ENCODE results near the gene ATCAY. TPM values are rescaled to one million over a fixed set of nuclear protein-coding genes. Genes with fewer than 3 reads are reported as not detected.

Gene ATCAY
- polyA plus RNA-seq (ENCODE audit: insufficient read length): 1.8 TPM

- DNase-seq: no peak
Measured at GRCh38 chr19:3880471-3881271, at the start of gene ATCAY. Gene ATCAY, plus strand, starts transcription at chr19:3880685. Its CDS starts 5,083 bp downstream, at chr19:3885768.

GRCh38 chr19:3831601-3832000 lies 48.9 kb upstream of the ATCAY start:
- DNase-seq: no peak

- DNase-seq: no peak
Measured at GRCh38 chr19:3832001-3832400, 48.5 kb upstream of the ATCAY start.

GRCh38 chr19:3833578-3834348 lies 46.7 kb upstream of the ATCAY start:
- DNase-seq: no peak

GRCh38 chr19:3834349-3835054 lies 46.0 kb upstream of the ATCAY start:
- no peak for DNase-seq

GRCh38 chr19:3835055-3835435 lies 45.4 kb upstream of the ATCAY start:
- DNase-seq: no peak

- DNase-seq: no peak
Measured at GRCh38 chr19:3836887-3837286, 43.6 kb upstream of the ATCAY start.

- DNase-seq: no peak
Measured at GRCh38 chr19:3837332-3837731, 43.2 kb upstream of the ATCAY start.

GRCh38 chr19:3837922-3838321 lies 42.6 kb upstream of the ATCAY start:
- DNase-seq: no peak

GRCh38 chr19:3838661-3839060 lies 41.8 kb upstream of the ATCAY start:
- DNase-seq: no peak

GRCh38 chr19:3839941-3840340 lies 40.5 kb upstream of the ATCAY start:
- no peak for DNase-seq

- no peak for DNase-seq
Measured at GRCh38 chr19:3840804-3841203, 39.7 kb upstream of the ATCAY start.

- no peak for DNase-seq
Measured at GRCh38 chr19:3842948-3843347, 37.5 kb upstream of the ATCAY start.

- no peak for DNase-seq
Measured at GRCh38 chr19:3844596-3844995, 35.9 kb upstream of the ATCAY start.

- no peak for DNase-seq
Measured at GRCh38 chr19:3849092-3849491, 31.4 kb upstream of the ATCAY start.

- no peak for DNase-seq
Measured at GRCh38 chr19:3849787-3850186, 30.7 kb upstream of the ATCAY start.

- no peak for DNase-seq
Measured at GRCh38 chr19:3850320-3850972, 30.0 kb upstream of the ATCAY start.

- DNase-seq: no peak
Measured at GRCh38 chr19:3851254-3852176, 29.0 kb upstream of the ATCAY start.

- DNase-seq: no peak
Measured at GRCh38 chr19:3852177-3852511, 28.3 kb upstream of the ATCAY start.

GRCh38 chr19:3852614-3853254 lies 27.8 kb upstream of the ATCAY start:
- no peak for DNase-seq

GRCh38 chr19:3855320-3855719 lies 25.2 kb upstream of the ATCAY start:
- DNase-seq: no peak
